Osteoblast (primary cell): ENCODE results near the gene SPATA6L. TPM values are rescaled to one million over a fixed set of nuclear protein-coding genes. Genes with fewer than 3 reads are reported as not detected.

Experiments used
- DNase-seq: peaks from one replicate; pipeline ENCODE4 v3.0.0; 2011; ENCODE audit warnings: low spot score, mixed read lengths; ENCODE audit not compliant: insufficient read length; ENCODE audit errors: missing footprints
- H2AFZ ChIP-seq: 2 replicates; pipeline ENCODE4 v1.6.0; 2011; ENCODE audit warnings: mild to moderate bottlenecking, low read length
- H3K27ac ChIP-seq: 2 replicates; pipeline ENCODE4 v1.5.1; 2011; ENCODE audit warnings: mild to moderate bottlenecking, low read depth, low read length, moderate library complexity
- H3K27me3 ChIP-seq: 2 replicates; pipeline ENCODE4 v1.6.0; 2012; ENCODE audit warnings: mild to moderate bottlenecking, control low read depth, inconsistent platforms, low read length, moderate library complexity; ENCODE audit not compliant: insufficient read depth
- H3K36me3 ChIP-seq: 2 replicates; pipeline ENCODE4 v1.5.1; 2011; ENCODE audit warnings: mild to moderate bottlenecking, low read length, control low read depth, moderate library complexity; ENCODE audit not compliant: insufficient read depth
- H3K4me1 ChIP-seq: 2 replicates; pipeline ENCODE4 v1.5.1; 2011; ENCODE audit warnings: mild to moderate bottlenecking, low read length, control low read depth, moderate library complexity; ENCODE audit not compliant: insufficient read depth
- H3K4me2 ChIP-seq: 2 replicates; pipeline ENCODE4 v1.6.0; 2011; ENCODE audit warnings: mild to moderate bottlenecking, low read length; ENCODE audit not compliant: insufficient read depth
- H3K4me3 ChIP-seq: fragments of 200-600 bp; sonication (generic); 3 replicates; pipeline ENCODE4 v1.5.1; 2012; ENCODE audit warnings: mild to moderate bottlenecking, low read length, inconsistent platforms; ENCODE audit not compliant: insufficient read depth
- H3K79me2 ChIP-seq: 2 replicates; pipeline ENCODE4 v1.6.0; 2012; ENCODE audit warnings: mild to moderate bottlenecking, low read length, control low read depth, inconsistent platforms; ENCODE audit not compliant: insufficient read depth
- H3K9me3 ChIP-seq: 2 replicates; pipeline ENCODE4 v1.5.1; 2011; ENCODE audit warnings: low read depth, low read length, control low read depth
- H4K20me1 ChIP-seq: 2 replicates; pipeline ENCODE4 v1.6.0; 2012; ENCODE audit warnings: mild to moderate bottlenecking, low read length, control low read depth; ENCODE audit not compliant: insufficient read depth
- CTCF ChIP-seq: IDR thresholded peaks from 2 replicates; pipeline ENCODE4 v1.5.1; 2011; ENCODE audit warnings: mild to moderate bottlenecking, low read depth, low read length, moderate library complexity; ENCODE audit errors: extremely low read depth
- total RNA-seq: library from RNA; depleted of rRNA; stranded (reverse); fragments of >200 nt; gene quantifications from 2 replicates; pipeline ENCODE4 v1.2.3, GENCODE V29; 2012

The SPATA6L gene
- total RNA-seq, 1 donor: 0.72 TPM

GRCh38 chr9:4638968-4639367 is 27.3 kb downstream of the SPATA6L start:
- TF ChIP-seq CTCF: no peak
- Histone ChIP-seq H3K36me3 (no peaks in the 10 kb centered on the region), H3K4me2 (no peak overlapping the region), H4K20me1 (no peaks in the 10 kb centered on the region), H3K79me2 (no peaks in the 10 kb centered on the region), H3K4me3 (no peak overlapping the region), H3K27me3 (no peaks in the 10 kb centered on the region), H3K9me3 (no peaks in the 10 kb centered on the region), H3K4me1 (no peaks in the 10 kb centered on the region), H3K27ac (no peak overlapping the region), H2AFZ (no peak overlapping the region)
- DNase-seq: no peak

- no peak overlapping the region for H3K27ac ChIP-seq
- H3K79me2 ChIP-seq: no peaks in the 10 kb centered on the region
- no peaks in the 10 kb centered on the region for H3K27me3 ChIP-seq
- no peaks in the 10 kb centered on the region for H3K9me3 ChIP-seq
- H2AFZ ChIP-seq: no peak overlapping the region
- no peaks in the 10 kb centered on the region for H3K36me3 ChIP-seq
- H3K4me3 ChIP-seq: no peak overlapping the region
- H4K20me1 ChIP-seq: no peaks in the 10 kb centered on the region
- TF ChIP-seq CTCF: no peak
- H3K4me2 ChIP-seq: no peak overlapping the region
- no peaks in the 10 kb centered on the region for H3K4me1 ChIP-seq
- no peak for DNase-seq
These were observed 35.4 kb downstream of the SPATA6L start for GRCh38 chr9:4630836-4631235.

GRCh38 chr9:4622016-4622415 is 44.3 kb downstream of the SPATA6L start:
- no peak overlapping the region for H3K4me3 ChIP-seq
- H3K36me3 ChIP-seq: no peaks in the 10 kb centered on the region
- TF ChIP-seq CTCF: no peak
- no peak overlapping the region for H3K27ac ChIP-seq
- H3K4me1 ChIP-seq: peaks cover 4% of the 10 kb centered on the region
- H3K79me2 ChIP-seq: no peaks in the 10 kb centered on the region
- DNase-seq: no peak
- no peak overlapping the region for H3K4me2 ChIP-seq
- no peaks in the 10 kb centered on the region for H3K27me3 ChIP-seq
- no peaks in the 10 kb centered on the region for H4K20me1 ChIP-seq
- no peak overlapping the region for H2AFZ ChIP-seq
- no peaks in the 10 kb centered on the region for H3K9me3 ChIP-seq

GRCh38 chr9:4620881-4621555 is 45.3 kb downstream of the SPATA6L start:
- Histone ChIP-seq H3K27ac (peak overlapping the region; percentile 46), H2AFZ (peak overlapping the region; percentile 71), H4K20me1 (no peaks in the 10 kb centered on the region), H3K79me2 (no peaks in the 10 kb centered on the region), H3K4me2 (peak overlapping the region; percentile 39), H3K9me3 (no peaks in the 10 kb centered on the region), H3K4me1 (peaks cover 4% of the 10 kb centered on the region), H3K36me3 (no peaks in the 10 kb centered on the region), H3K27me3 (no peaks in the 10 kb centered on the region), H3K4me3 (no peak overlapping the region)
- DNase-seq: no peak
- no peak for TF ChIP-seq CTCF
